ENCODE data around the gene SHROOM2.

DNA sequence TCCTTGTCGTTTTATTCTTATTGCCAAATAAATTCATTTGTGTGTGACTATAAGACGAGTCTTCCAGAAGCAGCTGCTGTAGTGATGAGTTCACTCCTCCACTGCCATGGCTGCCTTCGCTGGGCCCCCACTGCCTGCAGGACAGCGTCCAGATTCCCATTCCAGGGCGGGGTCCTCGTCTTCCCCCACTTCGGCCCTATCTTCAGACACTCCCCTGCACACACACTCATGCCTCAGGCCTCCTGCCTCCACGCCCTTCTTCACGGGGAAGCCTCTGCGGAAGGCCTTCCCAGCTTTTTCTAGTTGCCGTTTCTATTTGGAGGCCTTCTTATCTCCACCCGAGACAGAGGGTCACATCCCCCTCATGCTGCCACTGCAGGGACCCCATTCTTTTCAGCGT lies 80.4 kb downstream of the SHROOM2 start:
- TF ChIP-seq, protein P1, sequence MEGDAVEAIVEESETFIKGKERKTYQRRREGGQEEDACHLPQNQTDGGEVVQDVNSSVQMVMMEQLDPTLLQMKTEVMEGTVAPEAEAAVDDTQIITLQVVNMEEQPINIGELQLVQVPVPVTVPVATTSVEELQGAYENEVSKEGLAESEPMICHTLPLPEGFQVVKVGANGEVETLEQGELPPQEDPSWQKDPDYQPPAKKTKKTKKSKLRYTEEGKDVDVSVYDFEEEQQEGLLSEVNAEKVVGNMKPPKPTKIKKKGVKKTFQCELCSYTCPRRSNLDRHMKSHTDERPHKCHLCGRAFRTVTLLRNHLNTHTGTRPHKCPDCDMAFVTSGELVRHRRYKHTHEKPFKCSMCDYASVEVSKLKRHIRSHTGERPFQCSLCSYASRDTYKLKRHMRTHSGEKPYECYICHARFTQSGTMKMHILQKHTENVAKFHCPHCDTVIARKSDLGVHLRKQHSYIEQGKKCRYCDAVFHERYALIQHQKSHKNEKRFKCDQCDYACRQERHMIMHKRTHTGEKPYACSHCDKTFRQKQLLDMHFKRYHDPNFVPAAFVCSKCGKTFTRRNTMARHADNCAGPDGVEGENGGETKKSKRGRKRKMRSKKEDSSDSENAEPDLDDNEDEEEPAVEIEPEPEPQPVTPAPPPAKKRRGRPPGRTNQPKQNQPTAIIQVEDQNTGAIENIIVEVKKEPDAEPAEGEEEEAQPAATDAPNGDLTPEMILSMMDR (IDR thresholded peaks at IDR 0.05 in 8 of 11, conservative IDR thresholded peaks at IDR 0.05 in 3 of 11): no peak
- no peak for TF ChIP-seq POLR2A (IDR thresholded peaks at IDR 0.05)
- TF ChIP-seq POLR2AphosphoS5 (IDR thresholded peaks at IDR 0.05): no peak
